B cell (primary cell): ENCODE data around the gene EXOC3L2. TPM values are rescaled to one million over a fixed set of nuclear protein-coding genes. Genes with fewer than 3 reads are reported as not detected.

ENCODE experiments used
- ATAC-seq: fragments of 200-7000 bp; cut with Tn5 transposase; one replicate; pipeline ENCODE4 v1.10.0; 2021; ENCODE audit warnings: low read depth, mild to moderate bottlenecking, moderate number of reproducible peaks, moderate library complexity
- CTCF ChIA-PET: fragments of 350-600 bp; sonication (Branson Sonifier 250); formaldehyde crosslinking; loops from one replicate; lab custom pipeline; 2021; ENCODE audit warnings: antibody characterized with exemption, inconsistent platforms; lab: Charles Lee
- POLR2A ChIA-PET: fragments of 350-600 bp; sonication (Branson Sonifier 250); formaldehyde crosslinking; loops from one replicate; lab custom pipeline; 2021; ENCODE audit warnings: antibody characterized with exemption; lab: Charles Lee
- DNase-seq: peaks from one replicate; pipeline ENCODE4 v3.0.0; 2013
- H2AFZ ChIP-seq: 2 replicates; pipeline ENCODE4 v1.6.1; 2012; ENCODE audit warnings: mild to moderate bottlenecking, low read depth, low read length; ENCODE audit not compliant: insufficient read depth, poor library complexity, severe bottlenecking
- H3K27ac ChIP-seq, 2 donors: 1 replicate in 1 of 2; 2 replicates in 1 of 2; pipeline ENCODE4 v1.5.1; 2012 to 2013; ENCODE audit warnings: low read length in 2 of 2, mild to moderate bottlenecking in 2 of 2, moderate library complexity in 1 of 2
- H3K27me3 ChIP-seq, 4 experiments: fragments of 200-600 bp in 1 of 4; sonication (generic) in 1 of 4; replicated peaks in 1 of 4; 1 replicate in 2 of 4; 2 replicates in 2 of 4; pipeline versions ENCODE4 v1.6.1 to v1.7.0; 2013 to 2016; ENCODE audit warnings: low read length in 3 of 4, mild to moderate bottlenecking in 2 of 4, mixed read lengths in 1 of 4, moderate library complexity in 1 of 4; ENCODE audit not compliant: insufficient read depth in 4 of 4, control insufficient read depth in 3 of 4; ENCODE audit errors: control extremely low read depth in 1 of 4
- H3K36me3 ChIP-seq, 2 experiments: replicated peaks in 1 of 2; 1 replicate in 1 of 2; 2 replicates in 1 of 2; pipeline versions ENCODE4 v1.6.1 to v1.7.1; 2013; ENCODE audit warnings: low read length in 1 of 2; ENCODE audit not compliant: insufficient read depth in 2 of 2, control insufficient read depth in 1 of 2; ENCODE audit errors: control extremely low read depth in 1 of 2, extremely low read depth in 1 of 2
- H3K4me1 ChIP-seq, 2 donors: fragments of 200-600 bp in 1 of 2; sonication (generic) in 1 of 2; 1 replicate in 1 of 2; 2 replicates in 1 of 2; pipeline versions ENCODE4 v1.5.1 to v1.6.1; 2013 to 2017; ENCODE audit warnings: low read length in 2 of 2; ENCODE audit not compliant: control insufficient read depth in 2 of 2, insufficient read depth in 2 of 2
- H3K4me2 ChIP-seq: replicated peaks from 2 replicates; pipeline ENCODE3; 2012; ENCODE audit warnings: mild to moderate bottlenecking, low read depth, low read length; ENCODE audit not compliant: poor library complexity, severe bottlenecking
- H3K4me3 ChIP-seq, 5 experiments: fragments of 200-600 bp in 1 of 5; sonication (generic) in 1 of 5; 1 replicate in 3 of 5; 2 replicates in 2 of 5; pipeline versions ENCODE4 v1.5.1 to v1.7.0; 2011 to 2016; ENCODE audit warnings: low read length in 4 of 5, mild to moderate bottlenecking in 4 of 5, low read depth in 2 of 5, control low read depth in 1 of 5, moderate library complexity in 1 of 5; ENCODE audit not compliant: insufficient read depth in 1 of 5; ENCODE audit errors: control extremely low read depth in 1 of 5, extremely low read depth in 1 of 5
- H3K79me2 ChIP-seq: fragments of 200-600 bp; sonication (generic); one replicate; pipeline ENCODE4 v1.6.0; 2016; ENCODE audit warnings: low read length; ENCODE audit not compliant: control insufficient read depth, insufficient read depth
- H3K9ac ChIP-seq: fragments of 200-600 bp; sonication (generic); 2 replicates; pipeline ENCODE4 v1.6.1; 2017; ENCODE audit warnings: mild to moderate bottlenecking, low read length, moderate library complexity
- H3K9me3 ChIP-seq, 3 donors: one replicate each; pipeline versions ENCODE4 v1.6.1 to v1.7.1; 2013; ENCODE audit warnings: low read length in 2 of 3; ENCODE audit not compliant: control insufficient read depth in 2 of 3, insufficient read depth in 1 of 3; ENCODE audit errors: control extremely low read depth in 1 of 3
- H4K20me1 ChIP-seq: 2 replicates; pipeline ENCODE4 v1.6.0; 2012; ENCODE audit warnings: mild to moderate bottlenecking, low read length; ENCODE audit not compliant: insufficient read depth, control insufficient read depth, poor library complexity, severe bottlenecking
- H3K27ac Mint-ChIP-seq: one replicate; pipeline ENCODE4 v1.8.0; 2021; ENCODE audit warnings: mixed read lengths
- H3K27me3 Mint-ChIP-seq: one replicate; pipeline ENCODE4 v1.8.0; 2021; ENCODE audit warnings: mixed read lengths
- H3K4me1 Mint-ChIP-seq: one replicate; pipeline ENCODE4 v1.8.0; 2021; ENCODE audit warnings: mixed read lengths
- H3K4me3 Mint-ChIP-seq: one replicate; pipeline ENCODE4 v1.8.0; 2021; ENCODE audit warnings: mixed read lengths
- H3K9me3 Mint-ChIP-seq: one replicate; pipeline ENCODE4 v1.8.0; 2022; ENCODE audit warnings: mixed read lengths; ENCODE audit not compliant: insufficient read depth
- CTCF ChIP-seq: fragments of 200-600 bp; IDR thresholded peaks from one replicate; pipeline ENCODE4 v1.8.0; 2022; ENCODE audit warnings: antibody characterized with exemption, mild to moderate bottlenecking
- EZH2 ChIP-seq: IDR thresholded peaks from 2 replicates; pipeline ENCODE4 v1.6.1; 2012; ENCODE audit warnings: borderline replicate concordance, low read depth, mild to moderate bottlenecking, moderate library complexity, low read length; ENCODE audit not compliant: insufficient read depth, poor library complexity, severe bottlenecking
- WGBS: methylation state at CpG from one replicate; pipeline ENCODE4 v1.1.5; 2013; ENCODE audit warnings: missing lambda C conversion rate; ENCODE audit not compliant: insufficient coverage; 5-methylcytosine and 5-hydroxymethylcytosine counted together
- intact Hi-C: fragments of 100-400 bp; cut with micrococcal nuclease; formaldehyde crosslinking; loops from one replicate; pipeline ENCODE4 v1.10.0; 2022
- polyA plus RNA-seq: library from polyadenylated mRNA; depleted of rRNA; stranded (reverse); fragments of >200 nt; gene quantifications from 2 replicates; pipeline ENCODE4 v1.2.3, GENCODE V29; 2012
- total RNA-seq, 2 donors: library from RNA; stranded (reverse); fragments of 120-200 nt in 1 of 2; gene quantifications; 1 replicate in 1 of 2; 2 replicates in 1 of 2; pipeline versions ENCODE4 v1.2.3 to v1.2.4, GENCODE V29; 2013 to 2022

Gene EXOC3L2
- total and polyA plus RNA-seq, 2 donors (not counting 1 experiment from before 2014, with no cell fraction given) = not detected

- over 99% methylated on average over 10 of the region's 10 CpGs for WGBS
- Histone ChIP-seq H3K79me2 (peaks cover 63% of the 10 kb centered on the region), H3K4me3 (no peak overlapping the region), H3K36me3 (peaks cover 0 to 7% of the 10 kb centered on the region in 2 experiments), H3K27ac (no peak overlapping the region), H3K4me1 (peaks cover 23 to 38% of the 10 kb centered on the region in 2 donors), H3K9ac (no peak overlapping the region), H2AFZ (no peak overlapping the region), H3K9me3 (no peaks in the 10 kb centered on the region), H4K20me1 (peaks cover 26% of the 10 kb centered on the region), H3K4me2 (no peak overlapping the region), H3K27me3 (no peaks in the 10 kb centered on the region)
- Mint-ChIP-seq H3K4me1 (peaks cover 26% of the 10 kb centered on the region), H3K4me3 (no peak overlapping the region), H3K9me3 (no peaks in the 10 kb centered on the region), H3K27me3 (no peaks in the 10 kb centered on the region), H3K27ac (no peak overlapping the region)
- no peak for ATAC-seq
- TF ChIP-seq CTCF (no peak), EZH2 (no peak)
- ChIA-PET POLR2A (no interaction called here), CTCF (interaction anchor here (0.6 kb wide), 1 partner anchor 20 kb away, joined by 3 read pairs; no protein-coding TSS in a partner anchor)
- intact Hi-C loops = no loop called here
- no peak for DNase-seq
Measured at GRCh38 chr19:45169602-45170001, 75.6 kb downstream of the EXOC3L2 start.

DNA sequence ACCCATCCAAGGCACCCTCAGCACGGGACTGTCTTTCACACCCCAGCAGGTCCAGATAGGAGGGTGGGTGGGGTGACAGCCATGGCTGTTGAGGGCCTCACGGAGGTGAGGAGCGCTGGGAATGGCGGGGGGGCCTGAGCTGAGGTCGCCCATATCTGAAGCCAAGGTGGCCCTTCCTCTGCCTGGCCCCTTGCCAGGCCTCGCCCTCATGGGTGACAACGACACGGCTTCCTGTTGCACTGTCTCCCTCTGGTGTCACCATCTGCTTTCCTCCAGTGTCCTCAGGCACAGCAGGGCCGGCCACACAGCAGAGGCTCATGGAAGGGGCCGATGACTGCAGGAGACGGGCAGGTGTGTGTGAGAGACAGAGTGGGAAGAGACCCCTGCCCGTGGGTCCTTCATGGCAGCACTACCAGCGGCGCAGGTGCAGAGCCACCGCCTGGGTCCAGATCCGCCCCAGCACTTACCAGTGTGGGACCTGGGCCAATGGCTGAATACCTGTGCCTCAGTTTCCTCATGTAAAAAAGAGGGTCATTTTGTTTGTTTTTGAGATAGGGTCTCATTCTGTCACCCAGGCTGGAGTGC, 76.3 kb downstream of the EXOC3L2 start:
- H3K4me2 ChIP-seq = no peak overlapping the region
- H3K27me3 Mint-ChIP-seq = no peaks in the 10 kb centered on the region
- H3K9me3 ChIP-seq = no peaks in the 10 kb centered on the region
- H3K27ac Mint-ChIP-seq = no peak overlapping the region
- H3K4me1 ChIP-seq = peaks cover 29 to 41% of the 10 kb centered on the region in 2 donors
- H2AFZ ChIP-seq = no peak overlapping the region
- TF ChIP-seq CTCF (no peak), EZH2 (no peak)
- intact Hi-C loops = no loop called here
- no peak for DNase-seq
- WGBS = 94% methylated on average over 16 of the region's 16 CpGs
- CTCF ChIA-PET = no interaction called here
- peaks cover 33% of the 10 kb centered on the region for H3K4me1 Mint-ChIP-seq
- H3K27me3 ChIP-seq = no peaks in the 10 kb centered on the region
- H3K4me3 ChIP-seq = no peak overlapping the region
- H3K9me3 Mint-ChIP-seq = no peaks in the 10 kb centered on the region
- no peak overlapping the region for H3K9ac ChIP-seq
- POLR2A ChIA-PET = no interaction called here
- peaks cover 55% of the 10 kb centered on the region for H3K79me2 ChIP-seq
- H3K36me3 ChIP-seq = peaks cover 0 to 7% of the 10 kb centered on the region in 2 experiments
- H4K20me1 ChIP-seq = peaks cover 26% of the 10 kb centered on the region
- no peak overlapping the region for H3K27ac ChIP-seq
- ATAC-seq = no peak
- H3K4me3 Mint-ChIP-seq = no peak overlapping the region
